ENCODE data around the gene MAGEA1.

- TF ChIP-seq CTCF (conservative IDR thresholded peaks at IDR 0.05; ENCODE audit: low read length) (no peak), EZH2phosphoT487 (IDR thresholded peaks at IDR 0.05; ENCODE audit: borderline replicate concordance) (no peak)
Observed at GRCh38 chrX:153190381-153190780, 11.3 kb downstream of the MAGEA1 start.
